Karpas-422 (cell line): ENCODE measurements around the gene GAL3ST2. TPM values are rescaled to one million over a fixed set of nuclear protein-coding genes. Genes with fewer than 3 reads are reported as not detected.

Source experiments
- DNase-seq: peaks from one replicate; pipeline ENCODE4 v3.0.0-alpha.2; 2015
- H2AFZ ChIP-seq: fragments of 200-600 bp; sonication (generic); 2 replicates; pipeline ENCODE4 v1.6.1; 2014; ENCODE audit warnings: antibody characterized with exemption, low read length, mixed read lengths
- H3K27ac ChIP-seq: fragments of 200-600 bp; sonication (generic); 2 replicates; pipeline ENCODE4 v1.5.1; 2014; ENCODE audit warnings: mild to moderate bottlenecking, low read length, moderate library complexity
- H3K27me3 ChIP-seq: fragments of 200-600 bp; sonication (generic); 2 replicates; pipeline ENCODE4 v1.6.1; 2014; ENCODE audit warnings: low read length, mixed read lengths
- H3K36me3 ChIP-seq: fragments of 200-600 bp; sonication (generic); 2 replicates; pipeline ENCODE4 v1.6.1; 2014; ENCODE audit warnings: low read length, mixed read lengths; ENCODE audit not compliant: insufficient read depth
- H3K4me1 ChIP-seq: fragments of 200-600 bp; sonication (generic); 2 replicates; pipeline ENCODE4 v1.6.1; 2014; ENCODE audit warnings: mild to moderate bottlenecking, low read length, mixed read lengths
- H3K4me2 ChIP-seq: fragments of 200-600 bp; sonication (generic); 2 replicates; pipeline ENCODE4 v1.6.1; 2014; ENCODE audit warnings: low read length, low read depth, mild to moderate bottlenecking; ENCODE audit not compliant: poor library complexity, severe bottlenecking
- H3K4me3 ChIP-seq: fragments of 200-600 bp; sonication (generic); 2 replicates; pipeline ENCODE4 v1.5.1; 2014; ENCODE audit warnings: mild to moderate bottlenecking, antibody characterized with exemption, low read length, mixed read lengths
- H3K79me2 ChIP-seq: fragments of 200-600 bp; sonication (generic); 2 replicates; pipeline ENCODE4 v1.6.1; 2014; ENCODE audit warnings: mild to moderate bottlenecking, low read length, mixed read lengths
- H3K9ac ChIP-seq: fragments of 200-600 bp; sonication (generic); 2 replicates; pipeline ENCODE4 v1.6.0; 2014; ENCODE audit warnings: low read length
- H3K9me2 ChIP-seq: fragments of 200-600 bp; sonication (generic), shearing (Covaris generic); replicated peaks from 2 replicates; pipeline ENCODE4 v1.6.0; 2014; ENCODE audit warnings: mild to moderate bottlenecking, low read length, moderate library complexity; ENCODE audit not compliant: insufficient read depth
- H3K9me3 ChIP-seq: fragments of 300-700, 200-600 bp; sonication (generic); 2 replicates; pipeline ENCODE4 v1.6.1; 2014; ENCODE audit warnings: low read length, mixed read lengths
- H4K20me1 ChIP-seq: fragments of 200-600 bp; sonication (generic); 2 replicates; pipeline ENCODE4 v1.6.1; 2014; ENCODE audit warnings: mild to moderate bottlenecking, antibody characterized with exemption, low read length, low read depth; ENCODE audit not compliant: insufficient read depth
- total RNA-seq: library from RNA; depleted of rRNA; stranded (reverse); fragments of >200 nt; shearing (Covaris generic); gene quantifications from 2 replicates; pipeline ENCODE4 v1.2.3, GENCODE V29; 2014; ENCODE audit warnings: low replicate concordance

The GAL3ST2 gene
- total RNA-seq, 1 experiment from 2014 or later: not detected

DNA sequence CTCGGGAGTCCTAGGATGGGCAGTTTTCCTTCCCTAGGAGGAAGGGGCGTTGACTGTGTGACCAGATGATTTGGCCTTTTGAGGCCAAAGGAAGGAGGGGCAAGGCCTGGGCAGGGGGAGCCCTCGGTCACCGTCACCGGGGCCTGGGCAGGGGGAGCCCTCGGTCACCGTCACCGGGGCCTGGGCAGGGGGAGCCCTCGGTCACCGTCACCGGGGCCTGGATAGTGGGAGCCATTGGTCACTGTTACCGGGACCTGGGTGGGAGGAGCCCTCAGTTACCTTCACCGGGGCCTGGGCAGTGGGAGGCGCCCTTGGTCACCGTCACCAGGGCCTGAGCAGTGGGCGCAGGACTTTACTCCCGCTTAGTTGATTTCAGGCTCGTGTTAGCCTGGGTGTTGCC, 24.8 kb upstream of the GAL3ST2 start:
- no peaks in the 10 kb centered on the region for H3K4me1 ChIP-seq
- no peaks in the 10 kb centered on the region; the same call in 1 of the 2 replicates for H3K36me3 ChIP-seq
- H3K27me3 ChIP-seq: no peaks in the 10 kb centered on the region

DNA sequence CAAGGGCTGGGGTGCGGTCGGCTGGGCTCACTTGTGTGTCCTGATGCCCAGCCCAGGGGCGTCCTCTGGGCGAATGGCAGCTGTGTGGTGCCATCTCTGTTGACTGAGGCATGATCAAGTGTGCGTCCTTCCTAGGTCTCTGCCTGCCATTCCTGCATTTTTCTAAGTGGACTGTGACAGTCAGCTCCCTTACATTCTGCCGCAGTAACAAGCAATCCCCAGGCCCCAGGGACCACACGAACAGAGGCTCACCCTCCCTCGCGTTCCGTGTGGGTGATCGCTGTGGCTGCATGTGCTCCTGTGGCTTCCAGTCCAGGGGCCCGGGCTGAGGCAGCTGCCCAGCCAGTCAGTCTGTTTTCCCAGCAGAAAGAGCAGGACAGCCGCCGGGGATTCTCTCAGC, 24.4 kb upstream of the GAL3ST2 start:
- Histone ChIP-seq H3K36me3 (no peaks in the 10 kb centered on the region; the same call in 1 of the 2 replicates), H3K27me3 (no peaks in the 10 kb centered on the region), H3K9me3 (no peaks in the 10 kb centered on the region)

More for the DNA sequence above, 24.8 kb upstream of the GAL3ST2 start:
- Histone ChIP-seq H3K9me2 (no peaks in the 10 kb centered on the region), H3K79me2 (no peaks in the 10 kb centered on the region), H3K4me2 (no peak overlapping the region), H3K9ac (no peak overlapping the region), H2AFZ (no peak overlapping the region), H4K20me1 (no peaks in the 10 kb centered on the region), H3K27ac (no peak overlapping the region), H3K4me3 (no peak overlapping the region), H3K9me3 (no peaks in the 10 kb centered on the region)
- no peak for DNase-seq

DNA sequence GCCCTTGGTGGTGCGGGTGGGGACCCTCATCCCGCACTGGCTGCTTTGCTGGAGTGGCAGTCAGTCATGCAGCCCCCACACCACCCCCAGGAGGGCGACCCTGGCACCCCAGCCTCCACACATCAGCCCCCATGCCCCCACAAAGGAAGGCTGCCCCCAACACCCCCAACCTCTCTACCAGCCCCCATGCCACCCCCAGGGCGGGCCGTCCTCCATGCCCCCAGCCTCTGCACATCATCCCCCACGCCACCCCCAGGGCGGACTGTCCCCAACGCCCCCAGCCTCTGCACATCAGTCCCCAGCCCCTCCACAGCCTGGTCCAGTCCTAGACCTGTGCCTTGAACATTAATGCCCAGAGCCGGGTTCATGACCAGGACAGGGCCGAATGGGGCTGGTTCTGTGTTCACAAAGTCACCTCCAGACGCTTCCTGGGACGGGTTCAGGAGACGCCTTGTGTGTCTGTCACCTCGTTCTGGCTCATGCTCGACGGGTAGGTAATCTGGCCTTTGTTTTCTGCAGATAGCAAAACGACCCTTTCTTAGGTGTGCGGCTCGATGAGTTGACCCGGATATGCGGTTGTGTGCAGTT, 23.8 kb upstream of the GAL3ST2 start:
- Histone ChIP-seq H3K27ac (no peak overlapping the region), H3K79me2 (no peaks in the 10 kb centered on the region), H3K9me3 (no peaks in the 10 kb centered on the region), H3K9me2 (no peaks in the 10 kb centered on the region), H4K20me1 (no peaks in the 10 kb centered on the region), H2AFZ (no peak overlapping the region), H3K27me3 (no peaks in the 10 kb centered on the region), H3K4me2 (no peak overlapping the region), H3K9ac (no peak overlapping the region), H3K4me3 (no peak overlapping the region), H3K4me1 (no peaks in the 10 kb centered on the region), H3K36me3 (no peaks in the 10 kb centered on the region; the same call in 1 of the 2 replicates)
- no peak for DNase-seq

More for the DNA sequence above, 24.4 kb upstream of the GAL3ST2 start:
- Histone ChIP-seq H3K79me2 (no peaks in the 10 kb centered on the region), H3K4me1 (no peaks in the 10 kb centered on the region), H3K4me3 (no peak overlapping the region), H2AFZ (no peak overlapping the region), H4K20me1 (no peaks in the 10 kb centered on the region), H3K9me2 (no peaks in the 10 kb centered on the region), H3K27ac (no peak overlapping the region), H3K9ac (no peak overlapping the region), H3K4me2 (no peak overlapping the region)
- no peak for DNase-seq

DNA sequence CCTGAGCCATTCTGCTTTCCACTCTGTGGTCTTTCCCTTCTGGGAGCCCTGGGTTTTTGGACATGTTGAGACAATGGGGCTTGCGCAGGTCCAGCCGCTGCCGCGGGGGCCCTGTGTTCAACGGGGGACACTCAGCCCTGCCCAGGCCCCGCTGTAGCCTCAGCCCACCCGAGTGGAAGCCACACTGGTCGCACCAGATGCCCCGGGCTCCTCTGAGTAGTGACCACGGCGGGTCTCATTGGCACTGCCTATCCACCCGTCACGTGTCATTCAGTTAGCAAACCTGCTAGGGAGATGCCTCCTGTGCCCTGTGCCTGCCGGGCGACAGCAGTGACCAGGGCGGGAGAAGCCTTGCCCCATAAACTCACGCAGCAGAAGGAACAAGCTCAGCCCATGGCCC, 23.1 kb upstream of the GAL3ST2 start:
- Histone ChIP-seq H3K27ac (no peak overlapping the region), H3K9me3 (no peaks in the 10 kb centered on the region), H3K79me2 (no peaks in the 10 kb centered on the region), H3K4me2 (no peak overlapping the region), H3K9ac (no peak overlapping the region), H2AFZ (no peak overlapping the region), H3K9me2 (no peaks in the 10 kb centered on the region), H3K36me3 (peaks cover 7% of the 10 kb centered on the region; the same call in 1 of the 2 replicates), H3K27me3 (no peaks in the 10 kb centered on the region), H3K4me1 (no peaks in the 10 kb centered on the region), H4K20me1 (no peaks in the 10 kb centered on the region), H3K4me3 (no peak overlapping the region)
- no peak for DNase-seq

DNA sequence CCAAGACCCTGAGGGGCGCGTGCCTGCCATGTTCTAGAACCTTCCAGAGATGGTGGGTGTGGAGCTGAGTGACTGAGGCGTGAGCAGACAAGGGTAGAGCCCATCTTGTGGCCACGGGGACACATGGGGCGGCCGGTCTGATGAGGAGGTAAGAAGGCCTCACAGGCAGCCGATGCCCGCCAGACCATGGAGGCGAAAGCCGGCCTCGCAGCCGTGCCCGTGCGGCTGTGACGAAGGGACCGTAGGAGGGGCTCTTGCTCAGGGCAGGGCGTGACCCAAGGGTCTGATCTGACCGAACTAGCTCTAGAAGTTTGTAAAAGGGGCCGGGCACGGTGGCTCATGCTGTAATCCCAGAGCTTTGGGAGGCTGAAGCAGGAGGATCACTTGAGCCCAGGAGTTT, 22.6 kb upstream of the GAL3ST2 start:
- H3K27ac ChIP-seq: no peak overlapping the region
- no peak overlapping the region for H2AFZ ChIP-seq
- peaks cover 1% of the 10 kb centered on the region; the same call in 1 of the 2 replicates for H3K9me3 ChIP-seq
- H3K9ac ChIP-seq: no peak overlapping the region
- no peaks in the 10 kb centered on the region for H3K4me1 ChIP-seq
- no peak for DNase-seq
- no peaks in the 10 kb centered on the region for H3K27me3 ChIP-seq
- H3K9me2 ChIP-seq: no peaks in the 10 kb centered on the region
- H3K36me3 ChIP-seq: peaks cover 12% of the 10 kb centered on the region
- H3K79me2 ChIP-seq: no peaks in the 10 kb centered on the region
- H4K20me1 ChIP-seq: no peaks in the 10 kb centered on the region
- H3K4me3 ChIP-seq: no peak overlapping the region
- H3K4me2 ChIP-seq: no peak overlapping the region

DNA sequence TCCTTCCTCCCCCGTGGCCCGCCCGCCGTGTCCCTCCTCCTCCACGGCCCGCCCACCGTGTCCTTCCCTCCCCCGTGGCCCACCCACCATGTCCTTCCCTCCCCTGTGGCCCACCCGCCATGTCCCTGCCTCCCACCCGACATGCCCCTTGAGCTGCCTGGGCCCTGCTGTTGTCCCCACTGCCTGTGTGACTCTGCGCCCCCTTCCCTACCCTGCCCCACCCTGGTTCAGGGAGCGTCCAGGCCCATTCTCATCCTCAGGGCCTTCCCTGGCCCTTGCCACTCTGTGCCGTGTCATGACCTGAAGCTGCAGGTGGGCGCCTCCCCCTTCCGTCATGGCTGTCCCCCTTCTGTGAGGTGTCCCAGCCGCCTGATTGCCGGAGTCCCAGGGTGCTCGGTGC, 21.5 kb upstream of the GAL3ST2 start:
- no peak overlapping the region for H2AFZ ChIP-seq
- H3K27ac ChIP-seq: no peak overlapping the region
- H3K4me1 ChIP-seq: no peaks in the 10 kb centered on the region

DNA sequence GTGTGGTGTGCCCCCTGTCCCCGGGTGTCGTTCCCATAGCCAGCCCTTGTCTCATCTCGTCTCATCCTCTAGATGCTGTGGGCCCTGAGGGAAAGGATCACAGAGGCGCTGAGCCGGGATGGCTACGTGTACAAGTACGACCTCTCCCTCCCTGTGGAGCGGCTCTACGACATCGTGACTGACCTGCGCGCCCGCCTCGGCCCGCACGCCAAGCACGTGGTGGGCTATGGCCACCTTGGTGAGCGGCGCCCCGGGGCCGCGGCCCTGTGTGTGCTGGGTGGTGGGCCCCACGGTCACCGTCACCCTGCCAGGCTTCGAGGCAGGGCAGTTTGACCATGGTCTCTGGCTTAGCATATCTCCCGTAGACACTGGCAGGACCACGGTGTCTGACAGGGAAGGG, 20.8 kb upstream of the GAL3ST2 start:
- DNase-seq: no peak
- Histone ChIP-seq H3K9me3 (peaks cover 10% of the 10 kb centered on the region), H2AFZ (no peak overlapping the region), H3K4me2 (no peak overlapping the region), H3K36me3 (peaks cover 29% of the 10 kb centered on the region), H3K4me1 (no peaks in the 10 kb centered on the region), H3K4me3 (no peak overlapping the region), H3K9me2 (no peaks in the 10 kb centered on the region), H3K9ac (no peak overlapping the region), H3K27me3 (no peaks in the 10 kb centered on the region), H3K79me2 (no peaks in the 10 kb centered on the region), H4K20me1 (no peaks in the 10 kb centered on the region), H3K27ac (no peak overlapping the region)

More for the DNA sequence above, 21.5 kb upstream of the GAL3ST2 start:
- Histone ChIP-seq H3K27me3 (no peaks in the 10 kb centered on the region), H3K4me2 (no peak overlapping the region), H3K4me3 (no peak overlapping the region), H3K36me3 (peaks cover 23% of the 10 kb centered on the region), H3K9ac (no peak overlapping the region), H4K20me1 (no peaks in the 10 kb centered on the region), H3K79me2 (no peaks in the 10 kb centered on the region), H3K9me3 (peaks cover 10% of the 10 kb centered on the region), H3K9me2 (no peaks in the 10 kb centered on the region)
- no peak for DNase-seq

DNA sequence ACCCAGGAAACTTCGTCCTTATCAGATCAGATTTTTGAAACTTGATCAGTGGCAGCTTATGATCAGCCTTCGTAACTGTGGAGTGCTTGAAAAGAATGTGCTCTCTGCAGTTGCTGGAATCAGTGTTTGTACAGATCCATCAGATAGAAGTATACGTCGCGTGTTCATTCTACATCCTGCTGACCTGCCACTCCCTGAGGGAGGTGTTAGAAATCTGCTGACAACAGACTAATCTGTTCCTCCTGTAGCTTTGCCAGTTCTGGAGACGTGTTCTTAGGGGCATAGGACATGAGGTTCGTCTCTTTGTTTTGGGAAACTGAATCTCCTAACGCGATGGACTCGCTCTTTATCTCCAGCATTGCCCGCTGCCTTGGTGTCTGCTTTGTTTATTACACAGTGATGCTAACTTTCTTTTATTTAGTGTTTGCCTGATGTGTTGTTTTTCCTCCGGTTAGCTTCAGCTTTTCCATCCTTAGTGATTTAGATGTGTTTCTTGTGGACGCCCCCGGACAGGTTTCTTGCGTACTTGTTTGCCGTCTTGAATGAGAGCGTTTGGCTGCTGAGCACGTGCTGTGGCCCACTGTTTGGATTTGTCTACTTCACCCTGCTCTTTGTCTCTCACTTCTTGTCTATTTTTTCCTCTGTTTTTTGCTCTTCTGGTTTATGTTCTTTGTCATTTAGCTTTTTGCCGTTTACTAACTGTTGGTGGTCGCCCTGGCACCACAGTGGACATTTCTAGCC, 17.4 kb upstream of the GAL3ST2 start:
- H3K36me3 ChIP-seq: peaks cover 30% of the 10 kb centered on the region
- DNase-seq: no peak
- H3K9ac ChIP-seq: no peak overlapping the region
- H3K9me2 ChIP-seq: no peaks in the 10 kb centered on the region
- no peak overlapping the region for H2AFZ ChIP-seq
- no peak overlapping the region for H3K4me2 ChIP-seq
- H3K27me3 ChIP-seq: no peaks in the 10 kb centered on the region
- H3K79me2 ChIP-seq: no peaks in the 10 kb centered on the region
- peaks cover 10% of the 10 kb centered on the region for H3K9me3 ChIP-seq
- no peaks in the 10 kb centered on the region for H3K4me1 ChIP-seq
- H3K27ac ChIP-seq: no peak overlapping the region
- H4K20me1 ChIP-seq: no peaks in the 10 kb centered on the region
- no peak overlapping the region for H3K4me3 ChIP-seq
